Activated B cell treated with CpG ODN at 0.5 μM for 24 hours (primary cell): ENCODE results near the gene IL15RA. TPM values are rescaled to one million over a fixed set of nuclear protein-coding genes. Genes with fewer than 3 reads are reported as not detected.

Experiments used
- ATAC-seq: fragments of 200-7000 bp; cut with Tn5 transposase; one replicate; pipeline ENCODE4 v1.10.0; 2021; ENCODE audit warnings: low read depth, mild to moderate bottlenecking, moderate library complexity
- CTCF ChIA-PET: fragments of 350-600 bp; sonication (Branson Sonifier 250); formaldehyde crosslinking; loops from one replicate; lab custom pipeline; 2021; ENCODE audit warnings: antibody characterized with exemption; lab: Charles Lee
- POLR2A ChIA-PET: fragments of 350-600 bp; sonication (Branson Sonifier 250); formaldehyde crosslinking; loops from one replicate; lab custom pipeline; 2021; ENCODE audit warnings: antibody characterized with exemption; lab: Charles Lee
- DNase-seq: peaks from one replicate; pipeline ENCODE4 v3.0.0; 2022
- H3K27ac Mint-ChIP-seq: one replicate; pipeline ENCODE4 v1.8.0; 2020; ENCODE audit warnings: mixed read lengths
- H3K27me3 Mint-ChIP-seq: one replicate; pipeline ENCODE4 v1.8.0; 2021; ENCODE audit warnings: mixed read lengths
- H3K36me3 Mint-ChIP-seq: one replicate; pipeline ENCODE4 v1.8.0; 2021; ENCODE audit warnings: low read depth, mixed read lengths
- H3K4me1 Mint-ChIP-seq: one replicate; pipeline ENCODE4 v1.8.0; 2021; ENCODE audit warnings: mixed read lengths
- H3K4me3 Mint-ChIP-seq: one replicate; pipeline ENCODE4 v1.8.0; 2020; ENCODE audit warnings: mild to moderate bottlenecking, mixed read lengths
- H3K9me3 Mint-ChIP-seq: one replicate; pipeline ENCODE4 v1.8.0; 2020; ENCODE audit warnings: mixed read lengths
- CTCF ChIP-seq: fragments of 200-600 bp; IDR thresholded peaks from one replicate; pipeline ENCODE4 v1.8.0; 2022; ENCODE audit warnings: antibody characterized with exemption, mild to moderate bottlenecking
- intact Hi-C: fragments of 100-400 bp; cut with micrococcal nuclease; formaldehyde crosslinking; loops from one replicate; pipeline ENCODE4 v1.15.1; 2024
- total RNA-seq: library from RNA; stranded (reverse); gene quantifications from 2 replicates; pipeline ENCODE4 v1.2.3, GENCODE V29; 2022

Gene IL15RA
- total RNA-seq, 1 donor from 2014 or later: 19.1 TPM

- Mint-ChIP-seq H3K27me3 (no peaks in the 10 kb centered on the region), H3K4me3 (no peak overlapping the region), H3K4me1 (peaks cover 17% of the 10 kb centered on the region), H3K9me3 (no peaks in the 10 kb centered on the region), H3K27ac (no peak overlapping the region), H3K36me3 (peaks cover 59% of the 10 kb centered on the region)
- CTCF ChIA-PET: no interaction called here
- intact Hi-C loops: no loop called here
- POLR2A ChIA-PET: no interaction called here
- no peak for TF ChIP-seq CTCF
- ATAC-seq: no peak
- DNase-seq: no peak
Observed at GRCh38 chr10:5905854-5906507, 71.4 kb downstream of the IL15RA start.

DNA sequence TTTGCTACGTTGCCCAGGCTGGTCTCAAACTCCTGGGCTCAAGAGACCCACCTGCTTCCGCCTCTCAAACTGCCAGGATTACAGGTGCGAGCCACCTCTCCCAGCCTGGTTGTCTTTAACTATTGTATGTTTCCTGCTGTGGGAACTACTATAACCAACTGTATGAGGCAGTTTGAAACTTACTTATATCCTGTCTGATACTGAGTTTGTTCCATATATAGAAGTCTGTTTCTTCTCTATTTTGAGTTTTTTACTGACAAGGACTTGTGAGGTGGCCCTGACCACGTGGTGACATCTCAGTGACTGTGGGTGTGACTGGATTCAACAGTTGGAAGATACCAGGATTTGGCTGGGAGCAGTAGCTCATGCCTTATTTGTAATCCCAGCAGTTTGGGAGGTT lies 73.1 kb downstream of the IL15RA start:
- ChIA-PET POLR2A (no interaction called here), CTCF (no interaction called here)
- H3K9me3 Mint-ChIP-seq: no peaks in the 10 kb centered on the region
- intact Hi-C loops: no loop called here
- no peak for TF ChIP-seq CTCF
- H3K4me1 Mint-ChIP-seq: peaks cover 17% of the 10 kb centered on the region
- DNase-seq (no peak), ATAC-seq (no peak)
- no peaks in the 10 kb centered on the region for H3K27me3 Mint-ChIP-seq
- no peak overlapping the region for H3K4me3 Mint-ChIP-seq
- peak overlapping the region; percentile 69 for H3K27ac Mint-ChIP-seq
- peaks cover 49% of the 10 kb centered on the region for H3K36me3 Mint-ChIP-seq

DNA sequence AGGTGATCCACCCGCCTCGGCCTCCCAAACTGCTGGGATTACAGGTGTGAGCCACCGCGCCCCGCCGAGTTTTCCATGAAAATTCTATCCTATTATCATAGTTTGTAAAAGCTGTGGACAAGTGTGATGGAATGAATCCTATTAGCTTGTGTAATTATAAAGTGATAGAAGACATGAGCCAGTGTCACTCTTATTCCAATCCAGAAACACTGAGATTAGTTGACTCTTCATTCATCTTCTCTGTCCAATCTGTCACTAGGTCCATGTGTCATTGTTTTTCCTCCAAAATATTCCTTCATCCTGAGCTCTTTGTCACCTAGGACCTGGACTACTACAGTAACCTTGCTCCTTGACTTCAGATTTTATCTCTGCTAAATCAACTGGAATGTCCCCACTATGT lies 73.8 kb downstream of the IL15RA start:
- no peak for ATAC-seq
- TF ChIP-seq CTCF: no peak
- H3K36me3 Mint-ChIP-seq: peaks cover 44% of the 10 kb centered on the region
- no peak overlapping the region for H3K27ac Mint-ChIP-seq
- peaks cover 19% of the 10 kb centered on the region for H3K4me1 Mint-ChIP-seq
- H3K9me3 Mint-ChIP-seq: no peaks in the 10 kb centered on the region
- DNase-seq: no peak
- intact Hi-C loops: no loop called here
- H3K4me3 Mint-ChIP-seq: no peak overlapping the region
- ChIA-PET POLR2A (interaction anchor here (1.1 kb wide), 1 partner anchor 14 kb away, joined by 5 read pairs; the partner anchor contains the start of genes ANKRD16 and FBH1), CTCF (no interaction called here)
- no peaks in the 10 kb centered on the region for H3K27me3 Mint-ChIP-seq

DNA sequence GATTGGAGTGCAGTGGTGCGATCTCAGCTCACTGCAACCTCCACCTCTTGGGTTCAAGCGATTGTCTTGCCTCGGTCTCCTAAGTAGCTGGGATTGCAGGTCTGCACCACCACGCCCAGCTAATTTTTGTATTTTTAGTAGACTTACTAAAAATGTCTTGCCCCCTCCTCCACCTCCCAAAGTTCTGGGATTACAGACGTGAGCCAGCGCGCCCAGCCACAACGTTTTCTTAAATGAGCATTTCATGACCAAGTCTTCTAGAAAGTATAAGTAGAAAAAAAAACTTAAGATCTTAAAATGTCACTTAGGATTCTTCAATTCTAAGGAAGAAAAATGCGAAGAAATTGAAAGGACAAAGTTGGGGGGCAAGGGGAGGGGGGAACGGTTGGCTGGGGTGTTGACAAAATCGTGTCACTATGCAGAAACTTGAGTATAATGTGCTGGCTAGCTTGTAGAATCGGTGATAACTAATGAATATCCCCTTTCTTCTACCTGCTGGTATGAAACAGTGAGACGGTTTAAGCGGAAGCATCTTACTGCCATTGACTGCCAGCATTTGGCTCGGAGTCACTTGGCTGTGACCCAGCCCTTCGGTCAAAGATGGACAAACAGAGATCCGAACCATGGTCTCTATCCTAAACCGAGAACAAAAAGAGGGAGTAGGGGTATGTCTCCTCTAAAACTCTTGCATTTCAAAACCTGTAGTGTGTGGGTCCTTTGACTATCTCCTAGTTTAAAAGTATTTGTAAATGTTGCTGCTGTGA lies 74.7 kb downstream of the IL15RA start:
- no peaks in the 10 kb centered on the region for H3K27me3 Mint-ChIP-seq
- no peak overlapping the region for H3K4me3 Mint-ChIP-seq
- intact Hi-C loops: no loop called here
- peaks cover 41% of the 10 kb centered on the region for H3K36me3 Mint-ChIP-seq
- no peak for ATAC-seq
- CTCF ChIA-PET: no interaction called here
- TF ChIP-seq CTCF: no peak
- no peak for DNase-seq
- no peaks in the 10 kb centered on the region for H3K9me3 Mint-ChIP-seq
- peaks cover 19% of the 10 kb centered on the region for H3K4me1 Mint-ChIP-seq
- POLR2A ChIA-PET: interaction anchor here (1.1 kb wide), 1 partner anchor 13 kb away, joined by 5 read pairs; the partner anchor contains the start of genes ANKRD16 and FBH1
- H3K27ac Mint-ChIP-seq: no peak overlapping the region

Other genes starting within 250 kb of the IL15RA start
- gene GDI2, start 164.1 kb downstream of the IL15RA start, total RNA-seq: 289 and 301 TPM in 2 replicates
- 9.2 and 11.1 TPM in 2 replicates for gene ANKRD16, start 87.7 kb downstream of the IL15RA start, total RNA-seq
- 65.5 and 68.7 TPM in 2 replicates for gene FBH1, start 87.3 kb downstream of the IL15RA start, total RNA-seq
- 151 and 160 TPM in 2 replicates for gene IL2RA, start 84.8 kb upstream of the IL15RA start, total RNA-seq
- 207 and 209 TPM in 2 replicates for gene RBM17, start 111.5 kb upstream of the IL15RA start, total RNA-seq
- gene PFKFB3, start 225.4 kb upstream of the IL15RA start, total RNA-seq: 96.7 and 105 TPM in 2 replicates